ENCODE results near the gene IL2.

DNA sequence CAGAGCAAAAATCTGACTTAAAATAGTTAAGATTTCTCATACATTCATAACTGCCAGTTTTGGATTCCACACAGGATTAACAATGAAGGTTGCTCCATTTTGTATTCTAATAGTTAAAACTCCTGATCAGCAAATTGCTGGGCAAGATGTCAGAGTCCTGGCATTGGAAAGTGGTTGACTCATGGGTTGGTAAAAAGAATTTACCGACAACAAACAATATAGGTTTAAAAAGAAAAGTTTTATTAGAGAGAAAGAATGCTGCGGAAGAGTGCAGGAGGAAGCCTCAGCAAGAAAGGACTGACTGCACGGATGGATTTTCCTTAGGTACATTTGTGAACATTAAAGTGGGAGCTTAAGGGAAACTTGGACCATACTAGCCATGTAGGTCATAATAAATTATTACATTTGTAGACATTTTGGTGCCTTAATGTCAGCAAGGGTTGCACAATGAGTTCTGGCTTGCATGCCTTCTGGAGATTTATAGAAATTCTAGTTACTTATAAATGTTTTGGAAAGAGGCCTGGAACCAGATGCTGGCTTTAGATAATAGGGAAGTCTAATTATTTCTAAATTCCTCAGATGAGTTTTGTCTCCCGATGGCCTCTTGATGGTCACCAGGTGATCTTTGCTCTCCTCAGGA is 25.4 kb upstream of the IL2 start:
- TF ChIP-seq, protein P1, sequence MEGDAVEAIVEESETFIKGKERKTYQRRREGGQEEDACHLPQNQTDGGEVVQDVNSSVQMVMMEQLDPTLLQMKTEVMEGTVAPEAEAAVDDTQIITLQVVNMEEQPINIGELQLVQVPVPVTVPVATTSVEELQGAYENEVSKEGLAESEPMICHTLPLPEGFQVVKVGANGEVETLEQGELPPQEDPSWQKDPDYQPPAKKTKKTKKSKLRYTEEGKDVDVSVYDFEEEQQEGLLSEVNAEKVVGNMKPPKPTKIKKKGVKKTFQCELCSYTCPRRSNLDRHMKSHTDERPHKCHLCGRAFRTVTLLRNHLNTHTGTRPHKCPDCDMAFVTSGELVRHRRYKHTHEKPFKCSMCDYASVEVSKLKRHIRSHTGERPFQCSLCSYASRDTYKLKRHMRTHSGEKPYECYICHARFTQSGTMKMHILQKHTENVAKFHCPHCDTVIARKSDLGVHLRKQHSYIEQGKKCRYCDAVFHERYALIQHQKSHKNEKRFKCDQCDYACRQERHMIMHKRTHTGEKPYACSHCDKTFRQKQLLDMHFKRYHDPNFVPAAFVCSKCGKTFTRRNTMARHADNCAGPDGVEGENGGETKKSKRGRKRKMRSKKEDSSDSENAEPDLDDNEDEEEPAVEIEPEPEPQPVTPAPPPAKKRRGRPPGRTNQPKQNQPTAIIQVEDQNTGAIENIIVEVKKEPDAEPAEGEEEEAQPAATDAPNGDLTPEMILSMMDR (IDR thresholded peaks at IDR 0.05; ENCODE audit: extremely low read depth in 1 of 2, insufficient read depth in 1 of 2, low read depth in 1 of 2, low read length in 2 of 2), result no peak
- TF ChIP-seq POLR2A (IDR thresholded peaks at IDR 0.05; ENCODE audit: low read depth, low read length) (no peak), POLR2AphosphoS5 (IDR thresholded peaks at IDR 0.05; ENCODE audit: insufficient read depth, low read depth, low read length) (no peak), JUN (IDR thresholded peaks at IDR 0.05; ENCODE audit: borderline replicate concordance, insufficient read depth, insufficient read length, low read depth) (no peak), EZH2 (IDR thresholded peaks at IDR 0.05; ENCODE audit: borderline replicate concordance, low read depth, low read length, severe bottlenecking) (no peak), FOS (IDR thresholded peaks at IDR 0.05; ENCODE audit: borderline replicate concordance, insufficient read depth, low read length) (no peak)
